HG03354 (cell line): ENCODE measurements around the gene CYP8B1.
"Not testable (repeated sequence)": the region's sequence is repeated elsewhere in the genome, so short reads cannot be mapped to it uniquely, and the experiment has no call there.

Experiments used
- ATAC-seq: cut with Tn5 transposase; IDR thresholded peaks from one replicate; pipeline ENCODE4 v1.9.1; 2021; ENCODE audit warnings: mild to moderate bottlenecking; ENCODE audit not compliant: unreplicated experiment, poor library complexity, severe bottlenecking

The CYP8B1 gene

DNA sequence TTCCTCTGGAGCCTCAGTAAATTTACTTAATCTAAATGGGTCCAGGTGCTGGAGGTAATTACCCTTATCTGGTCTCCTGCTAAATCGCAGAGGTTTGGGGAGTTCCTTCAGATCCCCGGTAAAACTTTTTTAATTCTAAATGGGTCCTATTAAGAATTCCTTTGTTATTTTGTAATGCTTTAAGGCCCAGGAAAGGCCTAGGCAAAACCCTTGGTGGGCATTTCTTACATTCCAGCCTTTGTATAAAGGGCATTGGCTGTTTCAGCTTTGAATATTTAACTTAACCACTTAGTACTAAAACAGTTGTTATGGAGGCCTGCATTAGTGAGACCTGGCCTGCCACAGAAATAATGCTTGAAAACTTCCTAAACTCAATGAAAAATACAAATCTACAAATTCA, 15.4 kb upstream of the CYP8B1 start:
- ATAC-seq: no peak

DNA sequence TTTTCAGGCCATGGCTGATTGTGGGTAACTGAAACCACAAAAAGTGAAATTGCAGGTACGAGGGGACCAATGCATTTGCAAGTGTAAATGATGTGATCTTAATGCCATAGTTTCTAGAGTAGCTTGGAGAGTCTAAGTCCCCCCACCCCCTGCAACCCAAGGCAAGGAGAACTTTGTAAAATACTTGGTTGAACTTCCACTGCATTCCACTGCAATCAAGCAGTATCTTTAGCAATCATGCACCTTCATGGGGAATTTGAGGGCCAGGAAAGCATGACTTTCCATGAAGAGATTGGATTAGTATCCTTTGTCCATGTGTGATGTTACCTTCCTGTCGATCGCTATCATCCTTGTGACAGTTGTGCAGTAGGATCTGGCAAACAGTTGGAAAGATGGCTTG, 11.4 kb upstream of the CYP8B1 start:
- ATAC-seq: no peak

DNA sequence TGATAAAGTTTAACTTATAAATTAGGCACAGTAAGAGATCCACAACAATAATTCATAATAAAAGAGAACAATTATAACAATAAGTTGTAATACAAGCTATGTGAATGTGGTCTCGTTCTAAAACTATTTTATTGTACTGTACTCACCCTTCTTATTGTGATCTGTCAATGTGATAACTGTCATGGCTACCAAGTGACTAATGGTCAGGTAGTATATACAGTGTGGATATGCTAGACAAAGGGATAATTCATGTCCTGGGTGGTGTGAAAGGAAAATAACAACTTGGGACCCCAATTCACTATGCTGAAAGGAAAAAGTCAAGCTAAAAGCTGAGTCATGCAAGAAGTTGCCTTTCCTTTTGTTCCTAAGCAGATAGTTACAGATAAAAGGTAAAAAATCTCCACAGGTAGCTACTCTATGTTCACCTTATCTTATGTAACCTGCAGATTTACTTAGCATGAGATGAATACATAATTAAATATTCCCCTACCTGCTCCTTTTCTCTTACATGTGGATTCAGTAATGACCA, 10.7 kb upstream of the CYP8B1 start:
- ATAC-seq: no peak

DNA sequence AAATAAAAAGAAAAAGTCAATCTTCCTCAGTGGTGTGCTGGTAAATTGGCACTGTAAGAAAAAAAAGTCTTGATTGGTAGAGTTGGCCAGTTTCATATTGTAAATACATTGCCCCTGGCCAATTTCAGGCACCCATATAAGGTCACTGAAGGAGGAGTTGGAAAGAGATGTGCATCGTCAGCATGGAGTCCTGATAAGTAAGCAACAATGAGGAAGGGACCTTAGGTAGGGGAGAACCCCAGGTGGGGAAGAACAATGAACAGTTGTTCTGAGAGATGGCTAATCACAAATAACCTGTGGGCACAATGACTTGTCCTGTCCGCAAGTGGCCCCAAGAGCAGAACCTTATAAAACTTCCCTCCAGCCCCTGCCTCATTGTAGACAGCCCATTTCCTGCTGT, 8.6 kb upstream of the CYP8B1 start:
- ATAC-seq: no peak

DNA sequence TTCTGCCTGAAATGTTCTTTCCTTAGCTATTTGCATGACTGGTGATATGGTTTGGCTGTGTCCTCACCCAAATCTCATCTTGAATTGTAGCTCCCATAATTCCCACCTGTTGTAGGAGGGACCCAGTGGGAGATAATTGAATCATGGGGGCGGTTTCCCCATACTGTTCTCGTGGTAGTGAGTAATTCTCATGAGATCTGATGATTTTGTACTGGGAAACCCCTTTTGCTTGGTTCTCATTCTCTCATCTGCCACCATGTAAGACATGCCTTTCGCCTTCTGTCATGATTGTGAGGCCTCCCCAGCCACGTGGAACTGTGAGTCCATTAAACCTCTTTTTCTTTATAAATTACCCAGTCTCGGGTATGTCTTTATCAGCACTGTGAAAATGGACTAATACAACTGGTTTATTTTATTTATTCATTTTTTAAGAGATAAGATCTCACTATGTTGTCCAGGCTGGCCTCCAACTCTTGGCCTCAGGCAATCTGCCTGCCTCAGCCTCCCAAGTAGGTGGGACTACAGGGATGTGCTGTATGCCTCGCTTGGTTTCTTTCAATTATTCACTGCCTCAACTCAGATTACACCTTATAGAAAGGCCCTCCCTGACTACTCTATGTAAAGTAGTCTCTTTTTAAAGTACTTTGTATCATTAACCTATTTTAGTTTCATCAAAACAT, 7.7 kb upstream of the CYP8B1 start:
- ATAC-seq: not testable (repeated sequence)

DNA sequence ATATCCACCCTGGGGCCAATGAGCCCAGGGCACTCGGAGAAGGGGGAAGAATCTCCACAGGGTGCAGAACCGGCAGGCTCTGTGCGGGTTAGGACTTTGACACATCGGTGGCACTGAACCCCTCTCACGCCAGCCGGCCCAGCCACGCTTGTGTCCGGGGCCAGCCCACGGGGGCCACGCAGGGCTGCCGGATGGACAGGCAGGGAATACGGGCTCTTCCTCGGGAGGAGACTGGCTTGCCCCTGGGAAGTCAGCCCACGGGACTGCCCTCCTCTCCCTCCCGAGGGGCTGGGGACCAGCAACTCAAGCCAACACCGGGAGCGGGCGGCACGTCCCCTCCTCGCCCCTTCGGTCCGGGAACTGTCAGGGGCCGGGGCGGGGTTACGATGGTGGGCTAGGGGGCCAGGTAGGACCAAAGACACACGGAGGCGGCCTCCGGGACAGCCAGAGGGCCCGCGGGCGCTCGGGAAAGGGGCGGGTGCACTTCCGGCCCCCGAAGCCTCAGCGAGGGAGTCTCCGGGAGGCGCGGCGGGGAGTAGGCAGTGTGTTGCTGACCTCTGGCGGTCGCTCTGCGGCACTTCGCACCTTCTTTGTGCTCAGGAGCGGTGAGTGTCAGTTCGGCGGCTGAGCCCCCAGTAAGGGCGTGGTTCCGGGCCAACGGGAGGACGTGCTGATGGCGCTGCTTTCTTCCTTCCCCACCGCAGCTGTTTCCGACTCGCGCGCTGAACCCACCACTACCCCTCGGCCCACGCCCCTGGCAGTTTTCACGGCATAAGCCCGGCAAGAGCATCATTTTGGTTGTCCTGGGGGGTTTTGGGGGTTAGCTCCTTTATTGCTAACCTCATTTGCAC, 5.1 kb upstream of the CYP8B1 start:
- ATAC-seq: peak; percentile 99

DNA sequence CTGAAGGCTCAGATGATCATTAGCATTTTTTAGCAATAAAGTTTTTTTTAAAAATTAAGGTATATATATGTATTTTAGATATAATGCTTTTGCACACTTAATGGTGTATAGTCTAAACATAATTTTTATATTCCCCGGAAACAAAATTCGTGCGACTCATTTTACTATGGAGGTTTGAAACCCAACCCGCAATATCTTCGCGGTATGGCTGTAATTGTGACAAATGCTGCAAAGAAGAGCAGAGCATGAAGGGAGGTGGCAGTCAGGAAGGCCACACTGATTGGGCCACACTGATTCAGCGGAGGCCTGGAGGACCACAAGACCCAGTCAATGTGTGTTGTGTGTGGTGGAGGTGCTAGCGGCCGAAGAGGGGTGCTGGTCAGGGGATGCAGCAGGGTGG, 4.5 kb upstream of the CYP8B1 start:
- no peak for ATAC-seq

DNA sequence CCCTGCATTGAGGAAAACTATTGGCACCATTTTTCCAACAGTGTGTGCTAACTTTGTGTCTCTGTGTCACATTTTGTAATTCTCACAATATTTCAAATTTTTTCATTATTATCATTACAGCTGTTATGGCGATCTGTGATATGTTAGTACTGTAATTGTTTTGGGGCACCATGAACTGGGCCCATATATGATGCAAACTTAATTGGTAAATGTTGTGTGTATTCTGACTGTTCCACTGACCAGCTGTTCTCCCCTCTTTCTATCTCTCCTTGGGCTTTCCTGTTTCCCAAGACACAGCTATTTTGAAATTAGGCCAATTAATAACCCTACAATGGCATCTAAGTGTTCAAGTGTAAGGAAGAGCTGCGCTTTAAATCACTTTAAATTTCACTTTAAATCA, 2.2 kb upstream of the CYP8B1 start:
- no peak for ATAC-seq

DNA sequence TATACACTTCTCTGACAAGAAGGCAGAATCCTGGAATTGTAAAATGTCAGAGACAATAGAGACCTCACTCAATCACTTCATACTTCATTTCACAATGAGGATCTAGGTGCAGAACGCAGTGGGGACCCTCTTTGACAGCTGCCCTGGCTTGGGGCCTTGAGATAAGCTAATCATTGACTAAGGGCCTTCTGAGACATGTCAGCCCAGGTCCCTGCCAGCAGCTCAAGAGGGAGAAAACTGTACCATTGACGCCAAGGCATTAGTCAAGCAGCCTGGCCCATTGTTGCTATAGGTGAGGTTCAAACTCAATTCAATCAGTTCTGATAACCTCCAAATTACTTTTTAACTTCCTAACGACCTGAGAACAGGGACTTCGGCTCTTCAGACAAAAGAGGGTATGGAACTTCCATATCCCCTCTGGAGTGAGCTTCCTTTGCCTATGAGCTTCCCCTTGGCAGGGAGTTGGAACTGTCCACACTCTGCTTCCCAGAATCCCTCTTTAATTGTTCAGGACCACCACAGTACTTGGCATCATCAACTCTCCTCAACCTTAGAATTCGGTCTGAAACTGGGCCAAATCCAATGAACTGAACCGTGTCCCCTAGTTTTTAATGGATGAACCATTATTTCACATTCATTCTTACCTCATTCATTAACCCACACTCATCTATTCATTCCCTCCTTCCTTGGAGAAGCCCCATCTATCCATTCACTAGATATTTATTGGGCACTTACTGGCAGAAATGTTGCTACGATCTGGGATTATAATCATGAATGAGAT, 1.5 kb upstream of the CYP8B1 start:
- ATAC-seq: no peak

DNA sequence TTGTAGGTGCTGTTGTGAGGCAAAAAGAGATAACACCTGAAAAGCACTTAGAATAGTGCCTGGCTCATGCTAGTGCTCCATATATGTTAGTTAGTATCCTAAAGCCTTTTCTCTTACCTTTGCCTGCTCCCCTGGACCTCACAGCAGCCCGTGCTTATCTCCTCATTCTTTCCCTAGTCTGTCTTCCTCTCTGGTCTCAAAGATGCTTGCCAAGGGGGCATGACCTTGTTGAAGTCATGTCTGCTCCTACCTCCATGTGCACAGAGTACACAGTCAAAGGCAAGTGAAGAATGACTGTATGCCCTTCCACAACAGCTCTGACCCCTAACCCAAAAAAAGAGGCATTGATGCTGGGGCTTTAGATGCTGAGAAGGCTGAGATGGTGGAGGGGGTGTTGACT, 722 bp upstream of the CYP8B1 start:
- ATAC-seq: no peak

DNA sequence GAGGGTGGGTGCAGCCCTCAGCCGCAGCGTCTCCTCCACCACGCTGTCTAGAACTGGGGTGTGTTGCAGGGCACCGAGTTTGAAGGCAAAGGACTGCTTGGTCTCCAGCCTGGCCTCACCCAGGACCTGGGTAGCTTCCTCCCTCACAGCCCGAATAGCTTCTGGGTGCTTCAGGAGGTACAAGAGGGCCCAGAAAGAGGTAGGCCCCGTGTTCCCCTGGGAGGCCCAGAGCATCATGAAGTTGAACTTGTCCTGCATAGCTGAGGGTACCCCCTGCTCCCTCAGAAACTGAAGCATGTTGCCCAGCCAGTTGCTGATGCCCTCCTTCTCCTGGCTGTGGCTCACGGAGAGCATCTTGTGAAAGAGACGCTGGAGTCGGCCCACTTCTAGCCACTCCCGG, 930 bp downstream of the CYP8B1 start:
- ATAC-seq: no peak

DNA sequence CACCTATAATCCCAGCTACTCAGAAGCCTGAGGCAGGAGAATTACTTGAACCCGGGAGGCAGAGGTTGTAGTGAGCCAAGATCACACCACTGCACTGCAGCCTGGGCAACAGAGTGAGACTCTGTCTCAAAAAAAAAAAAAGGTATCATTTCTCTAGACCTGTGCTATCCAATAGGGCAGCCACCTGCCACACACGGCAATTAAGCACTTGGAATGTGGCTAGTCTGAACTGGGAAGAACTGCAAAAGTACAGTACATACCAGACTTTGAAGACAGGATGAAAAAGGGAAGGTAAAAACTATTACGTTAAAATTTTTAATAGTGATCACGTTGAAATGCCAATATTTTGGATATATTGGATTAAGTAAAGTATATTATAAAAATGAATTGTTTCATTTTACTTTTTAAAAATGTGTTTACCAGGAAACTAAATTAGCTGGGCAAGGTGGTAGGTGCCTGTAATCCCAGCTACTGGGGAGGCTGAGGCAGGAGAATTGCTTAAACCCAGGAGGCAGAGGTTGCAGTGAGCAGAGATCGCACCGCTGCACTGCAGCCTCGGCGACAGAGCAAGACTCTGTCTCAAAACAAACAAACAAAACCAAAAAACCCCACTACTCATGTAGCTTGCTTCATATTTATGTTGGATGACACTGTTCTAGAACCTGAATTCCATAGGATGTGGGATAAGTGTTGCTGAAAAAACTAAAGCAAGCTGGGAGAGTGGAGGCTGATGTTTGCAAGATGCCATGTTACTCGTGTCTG, 2.3 kb downstream of the CYP8B1 start:
- no peak for ATAC-seq

DNA sequence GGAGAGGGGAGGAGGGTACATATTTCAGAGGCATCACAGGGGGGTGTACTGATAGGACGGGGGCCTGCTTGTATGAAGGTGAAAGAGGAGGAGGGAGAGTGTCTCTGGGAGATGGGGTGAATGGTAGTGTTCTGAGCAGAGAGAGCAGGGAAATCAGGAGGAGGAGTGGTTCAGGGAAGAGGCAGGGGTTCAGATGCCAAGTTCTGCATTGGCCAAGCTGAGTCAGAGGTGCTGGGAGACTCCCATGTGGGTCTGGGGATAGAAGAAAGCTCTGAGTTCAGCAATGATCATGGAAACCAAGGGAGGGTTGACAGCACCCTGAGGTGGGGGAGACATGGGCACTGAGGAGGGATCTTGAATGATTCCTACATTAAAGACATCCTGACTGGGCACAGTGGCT, 3.0 kb downstream of the CYP8B1 start:
- ATAC-seq: no peak

DNA sequence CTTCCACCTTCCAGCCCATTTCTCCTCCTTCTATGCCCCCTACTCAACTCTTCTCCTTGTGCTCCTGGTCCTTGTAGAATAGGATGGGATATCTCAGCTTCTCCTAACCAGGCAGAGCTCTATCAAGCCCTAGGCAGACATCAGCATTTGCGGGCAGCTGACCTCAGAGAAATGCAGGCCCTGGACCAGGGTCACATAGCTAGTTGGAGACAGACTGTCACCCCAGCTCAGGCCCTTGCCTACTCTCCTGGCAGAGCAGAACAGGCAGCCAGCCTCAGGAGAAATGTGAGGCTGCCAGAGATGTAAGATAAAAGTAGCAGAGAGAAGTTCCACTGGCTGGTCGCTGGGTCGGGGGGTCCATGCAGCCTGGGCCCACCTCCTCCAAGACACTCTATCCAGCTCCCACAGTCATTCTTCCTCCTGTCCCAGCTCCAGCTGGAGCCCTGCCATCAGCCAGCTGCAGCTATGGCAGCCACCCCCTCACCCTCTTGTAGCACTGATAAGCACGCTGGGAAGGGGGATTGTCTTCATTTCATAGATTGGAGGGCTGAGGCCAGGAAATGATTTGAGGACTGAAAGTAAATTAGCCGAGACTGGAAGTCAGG, 4.0 kb downstream of the CYP8B1 start:
- no peak for ATAC-seq

DNA sequence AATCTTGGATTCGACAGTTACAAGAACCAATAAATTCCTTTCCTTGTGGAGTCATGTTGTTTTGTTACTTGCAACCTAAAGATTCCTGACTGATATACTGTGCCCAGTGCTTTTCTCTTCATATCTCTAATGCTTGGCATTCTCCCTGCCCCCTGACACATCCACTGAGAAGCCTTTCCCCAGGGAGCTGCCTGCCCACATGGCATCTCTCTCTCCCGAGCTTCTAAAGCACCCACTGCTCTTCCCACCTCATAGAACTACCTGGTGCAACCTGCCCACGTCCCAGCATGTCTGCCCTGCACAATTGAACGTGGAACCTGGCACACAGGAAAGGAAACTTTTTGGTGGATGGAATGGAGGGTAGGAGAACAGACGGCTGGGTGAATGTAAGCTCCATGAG, 6.8 kb downstream of the CYP8B1 start:
- no peak for ATAC-seq

DNA sequence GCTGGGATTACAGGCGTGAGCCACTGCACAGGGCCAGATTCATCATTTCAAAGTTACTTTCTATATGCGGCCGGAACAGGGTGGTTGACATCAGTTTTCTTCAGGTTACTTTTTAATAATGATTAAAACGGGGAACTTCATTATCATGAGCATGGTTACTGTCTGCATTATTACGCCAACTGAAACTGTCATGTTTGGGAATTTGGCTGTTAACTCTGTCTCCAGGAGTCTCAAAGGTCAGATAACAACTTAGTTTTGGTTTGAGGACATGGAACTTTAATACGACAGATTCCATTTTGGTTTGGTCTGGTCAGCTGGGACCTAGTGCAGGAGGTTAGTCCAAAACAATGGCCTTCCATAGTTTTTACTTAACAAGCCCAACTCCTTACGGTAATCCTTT, 8.5 kb downstream of the CYP8B1 start:
- no peak for ATAC-seq

DNA sequence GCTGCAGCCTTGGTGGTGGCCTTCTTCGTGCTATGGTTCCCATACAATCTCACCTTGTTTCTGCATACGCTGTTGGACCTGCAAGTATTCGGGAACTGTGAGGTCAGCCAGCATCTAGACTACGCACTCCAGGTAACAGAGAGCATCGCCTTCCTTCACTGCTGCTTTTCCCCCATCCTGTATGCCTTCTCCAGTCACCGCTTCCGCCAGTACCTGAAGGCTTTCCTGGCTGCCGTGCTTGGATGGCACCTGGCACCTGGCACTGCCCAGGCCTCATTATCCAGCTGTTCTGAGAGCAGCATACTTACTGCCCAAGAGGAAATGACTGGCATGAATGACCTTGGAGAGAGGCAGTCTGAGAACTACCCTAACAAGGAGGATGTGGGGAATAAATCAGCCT, 10.4 kb downstream of the CYP8B1 start:
- no peak for ATAC-seq

DNA sequence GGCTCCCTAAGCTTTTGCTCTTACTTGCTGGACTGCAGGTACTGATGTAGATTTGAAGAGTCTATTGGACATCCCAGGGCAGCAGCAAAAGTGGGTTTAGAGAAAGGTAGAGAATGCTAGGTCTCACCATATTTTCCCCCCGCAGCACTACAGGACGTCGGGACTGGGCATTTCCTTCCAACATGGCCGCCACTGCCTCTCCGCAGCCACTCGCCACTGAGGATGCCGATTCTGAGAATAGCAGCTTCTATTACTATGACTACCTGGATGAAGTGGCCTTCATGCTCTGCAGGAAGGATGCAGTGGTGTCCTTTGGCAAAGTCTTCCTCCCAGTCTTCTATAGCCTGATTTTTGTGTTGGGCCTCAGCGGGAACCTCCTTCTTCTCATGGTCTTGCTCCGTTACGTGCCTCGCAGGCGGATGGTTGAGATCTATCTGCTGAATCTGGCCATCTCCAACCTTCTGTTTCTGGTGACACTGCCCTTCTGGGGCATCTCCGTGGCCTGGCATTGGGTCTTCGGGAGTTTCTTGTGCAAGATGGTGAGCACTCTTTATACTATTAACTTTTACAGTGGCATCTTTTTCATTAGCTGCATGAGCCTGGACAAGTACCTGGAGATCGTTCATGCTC, 11.2 kb downstream of the CYP8B1 start:
- ATAC-seq: no peak

DNA sequence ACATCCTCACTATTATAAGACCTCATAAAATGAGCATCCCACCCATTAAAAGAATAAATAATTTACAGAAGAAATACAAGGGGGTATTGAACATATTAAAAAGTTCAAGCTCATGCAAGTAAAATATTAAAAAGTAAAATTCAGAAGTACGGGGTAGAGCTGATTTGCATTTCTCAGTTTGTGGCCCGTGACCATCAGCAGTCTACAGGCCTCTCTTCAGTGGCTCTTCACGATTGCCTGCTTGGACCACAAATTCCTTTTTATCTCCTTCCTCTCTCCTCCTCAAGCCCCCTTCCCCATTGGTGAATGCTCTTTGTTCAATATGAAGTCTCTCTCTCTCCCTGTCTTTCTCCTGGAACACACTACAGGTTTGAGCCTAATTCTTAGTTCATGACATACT, 19.1 kb downstream of the CYP8B1 start:
- ATAC-seq: no peak
